H1 (cell line): Measurements from ENCODE around the gene DENND5B. TPM values are rescaled to one million over a fixed set of nuclear protein-coding genes. Genes with fewer than 3 reads are reported as not detected.

Experiments
- CTCF ChIA-PET: fragments of 300-600 bp; sonication (Branson Sonifier 250); formaldehyde crosslinking; loops from one replicate; lab custom pipeline; 2021; ENCODE audit not compliant: partially characterized antibody; lab: Charles Lee
- POLR2A ChIA-PET: fragments of 300-600 bp; sonication (Branson Sonifier 250); formaldehyde crosslinking; loops from one replicate; lab custom pipeline; 2021; ENCODE audit warnings: inconsistent platforms; ENCODE audit not compliant: partially characterized antibody; lab: Charles Lee
- DNase-seq, 2 experiments: peaks; one replicate each; pipeline versions ENCODE4 v3.0.0 to v3.0.0-alpha.2; 2010 to 2022; ENCODE audit warnings: low spot score in 2 of 2, low read depth in 1 of 2, mixed read lengths in 1 of 2
- FAIRE-seq: peaks from 2 replicates; lab custom pipeline; 2011; peaks lifted over from hg19 to GRCh38; lab: Jason Lieb, UNC
- H2AFZ ChIP-seq: 2 replicates; pipeline ENCODE4 v1.8.1; 2012; ENCODE audit warnings: low read length, inconsistent platforms
- H2AK5ac ChIP-seq: 2 replicates; pipeline ENCODE4 v1.6.1; 2013; ENCODE audit warnings: low read depth, low read length
- H2BK120ac ChIP-seq: replicated peaks from 2 replicates; pipeline ENCODE3; 2013; ENCODE audit warnings: low read depth, low read length, inconsistent platforms
- H2BK12ac ChIP-seq: 2 replicates; pipeline ENCODE4 v1.6.1; 2013; ENCODE audit warnings: low read depth, low read length
- H2BK15ac ChIP-seq: 2 replicates; pipeline ENCODE4 v1.6.1; 2013; ENCODE audit warnings: low read length
- H2BK20ac ChIP-seq: 2 replicates; pipeline ENCODE4 v1.6.1; 2013; ENCODE audit warnings: low read length
- H2BK5ac ChIP-seq: 2 replicates; pipeline ENCODE4 v1.6.1; 2013; ENCODE audit warnings: low read depth, low read length
- H3K14ac ChIP-seq: 2 replicates; pipeline ENCODE4 v1.6.1; 2013; ENCODE audit warnings: inconsistent platforms; ENCODE audit not compliant: insufficient read length
- H3K18ac ChIP-seq: 2 replicates; pipeline ENCODE4 v1.6.1; 2013; ENCODE audit warnings: low read length; ENCODE audit errors: extremely low read depth
- H3K23ac ChIP-seq: 2 replicates; pipeline ENCODE4 v1.6.1; 2013; ENCODE audit warnings: inconsistent platforms; ENCODE audit not compliant: insufficient read length
- H3K23me2 ChIP-seq: 2 replicates; pipeline ENCODE4 v1.6.1; 2013; ENCODE audit warnings: low read depth, low read length
- H3K27ac ChIP-seq: 2 replicates; pipeline ENCODE4 v1.6.1; 2011; ENCODE audit warnings: low read depth, low read length, inconsistent platforms
- H3K27me3 ChIP-seq, 4 experiments: replicated peaks in 1 of 4; 1 replicate in 1 of 4; 2 replicates in 3 of 4; pipeline versions ENCODE4 v1.6.1 to v1.8.1; 2011 to 2013; ENCODE audit warnings: low read length in 3 of 4, mild to moderate bottlenecking in 3 of 4, inconsistent platforms in 2 of 4, mixed read lengths in 2 of 4, moderate library complexity in 1 of 4; ENCODE audit not compliant: control insufficient read depth in 3 of 4, insufficient read depth in 3 of 4; ENCODE audit errors: extremely low read depth in 1 of 4
- H3K36me3 ChIP-seq, 4 experiments: 2 replicates each; pipeline versions ENCODE4 v1.6.1 to v1.8.1; 2011 to 2013; ENCODE audit warnings: mild to moderate bottlenecking in 4 of 4, low read length in 3 of 4, moderate library complexity in 2 of 4, control low read depth in 1 of 4, inconsistent platforms in 1 of 4; ENCODE audit not compliant: insufficient read depth in 4 of 4, control insufficient read depth in 2 of 4
- H3K4ac ChIP-seq: replicated peaks from 2 replicates; pipeline ENCODE3; 2013; ENCODE audit warnings: low read length, low read depth, mixed read lengths, inconsistent platforms; ENCODE audit not compliant: insufficient read length
- H3K4me1 ChIP-seq, 4 experiments: replicated peaks in 1 of 4; 1 replicate in 1 of 4; 2 replicates in 3 of 4; pipeline versions ENCODE4 v1.6.1 to v1.8.1; 2011 to 2013; ENCODE audit warnings: low read length in 3 of 4, inconsistent platforms in 2 of 4, mixed read lengths in 1 of 4; ENCODE audit not compliant: insufficient read depth in 4 of 4, control insufficient read depth in 3 of 4
- H3K4me2 ChIP-seq, 2 experiments: 2 replicates each; pipeline versions ENCODE4 v1.6.1 to v1.8.1; 2011 to 2013; ENCODE audit warnings: low read depth in 2 of 2, low read length in 2 of 2, control low read depth in 1 of 2, inconsistent platforms in 1 of 2, mild to moderate bottlenecking in 1 of 2; ENCODE audit not compliant: insufficient read depth in 1 of 2
- H3K4me3 ChIP-seq, 4 experiments: fragments of 200-600, 300-600 bp in 1 of 4; sonication (generic), shearing (Covaris generic), sonication (Bioruptor Twin) in 1 of 4; 2 replicates each; pipeline versions ENCODE4 v1.5.1 to v1.8.1; 2011 to 2016; ENCODE audit warnings: low read length in 4 of 4, low read depth in 3 of 4, control low read depth in 2 of 4, inconsistent platforms in 2 of 4, mild to moderate bottlenecking in 2 of 4, mixed read lengths in 1 of 4, moderate library complexity in 1 of 4; ENCODE audit not compliant: insufficient read depth in 2 of 4; ENCODE audit errors: extremely low read depth in 1 of 4
- H3K56ac ChIP-seq: replicated peaks from 2 replicates; pipeline ENCODE3; 2013; ENCODE audit warnings: low read depth, mild to moderate bottlenecking, mixed read lengths, low read length, inconsistent platforms; ENCODE audit not compliant: insufficient read length
- H3K79me1 ChIP-seq: 2 replicates; pipeline ENCODE4 v1.6.1; 2013; ENCODE audit warnings: low read depth, low read length, control low read depth
- H3K79me2 ChIP-seq, 2 experiments: 2 replicates each; pipeline versions ENCODE4 v1.6.1 to v1.8.1; 2012 to 2013; ENCODE audit warnings: low read length in 2 of 2, mild to moderate bottlenecking in 2 of 2, inconsistent platforms in 1 of 2; ENCODE audit not compliant: insufficient read depth in 2 of 2, control insufficient read depth in 1 of 2
- H3K9ac ChIP-seq, 4 experiments: replicated peaks in 1 of 4; 1 replicate in 1 of 4; 2 replicates in 3 of 4; pipeline versions ENCODE4 v1.6.1 to v1.8.1; 2011 to 2013; ENCODE audit warnings: low read depth in 3 of 4, low read length in 3 of 4, control low read depth in 2 of 4, mild to moderate bottlenecking in 2 of 4, moderate library complexity in 2 of 4, inconsistent platforms in 1 of 4; ENCODE audit errors: extremely low read depth in 1 of 4
- H3K9me3 ChIP-seq, 2 experiments: 2 replicates each; pipeline versions ENCODE4 v1.6.1 to v1.8.1; 2012 to 2013; ENCODE audit warnings: mild to moderate bottlenecking in 2 of 2, moderate library complexity in 2 of 2, control low read depth in 1 of 2, inconsistent platforms in 1 of 2, low read depth in 1 of 2, low read length in 1 of 2, mixed read lengths in 1 of 2; ENCODE audit not compliant: insufficient read depth in 2 of 2
- H4K20me1 ChIP-seq, 2 experiments: replicated peaks in 1 of 2; 2 replicates each; pipeline versions ENCODE3 to v1.8.1; 2011 to 2013; ENCODE audit warnings: inconsistent platforms in 2 of 2, low read length in 2 of 2, mild to moderate bottlenecking in 1 of 2; ENCODE audit not compliant: insufficient read depth in 2 of 2, control insufficient read depth in 1 of 2
- H4K5ac ChIP-seq: 2 replicates; pipeline ENCODE4 v1.6.1; 2013; ENCODE audit warnings: low read length, low read depth, mixed read lengths, inconsistent platforms; ENCODE audit not compliant: insufficient read length
- H4K8ac ChIP-seq: 2 replicates; pipeline ENCODE4 v1.8.0; 2013; ENCODE audit warnings: mild to moderate bottlenecking, moderate library complexity, low read length, inconsistent platforms; ENCODE audit not compliant: insufficient read depth; ENCODE audit errors: extremely low read depth
- H4K91ac ChIP-seq: replicated peaks from 2 replicates; pipeline ENCODE3; 2013; ENCODE audit warnings: low read length, mixed read lengths, inconsistent platforms; ENCODE audit not compliant: insufficient read length
- ASH2L ChIP-seq: fragments of 200-600, 300-600 bp; sonication (generic); IDR thresholded peaks from one replicate; pipeline ENCODE4 v1.7.1; 2017; ENCODE audit warnings: low read length
- BRCA1 ChIP-seq: IDR thresholded peaks from 2 replicates; pipeline ENCODE4 v1.6.1; 2012; ENCODE audit warnings: low read depth, low read length, improper control_type of control experiment
- POLR2A ChIP-seq, 2 experiments: IDR thresholded peaks; 1 replicate in 1 of 2; 2 replicates in 1 of 2; pipeline ENCODE4 v1.6.1; 2011; ENCODE audit warnings: low read depth in 2 of 2, low read length in 2 of 2, mild to moderate bottlenecking in 2 of 2; ENCODE audit errors: control extremely low read depth in 1 of 2
- WGBS, 2 experiments: shearing (Covaris generic) in 1 of 2; methylation state at CpG; one replicate each; pipeline versions ENCODE4 v1.1.6 to v1.1.7; 2013 to 2015; ENCODE audit warnings: low lambda C conversion rate in 2 of 2, mixed read lengths in 2 of 2, inconsistent platforms in 1 of 2, low coverage in 1 of 2, missing lambda C conversion rate in 1 of 2; ENCODE audit not compliant: insufficient replicate concordance in 2 of 2, insufficient coverage in 1 of 2, insufficient read length in 1 of 2; ENCODE audit errors: extremely low coverage in 1 of 2, missing lambda C conversion rate in 1 of 2; 5-methylcytosine and 5-hydroxymethylcytosine counted together
- polyA plus RNA-seq, 7 experiments: library from polyadenylated mRNA; depleted of rRNA in 3 of 7; stranded (reverse) in 5 of 7; unstranded in 2 of 7; fragments of >200 nt in 5 of 7; fragments of 200-250 nt in 2 of 7; gene quantifications; 1 replicate in 5 of 7; 2 replicates in 1 of 7; 4 replicates in 1 of 7; pipeline versions ENCODE4 v1.2.1 to v1.2.3, GENCODE V29; 2011 to 2013; ENCODE audit warnings: missing spikeins in 2 of 7, mixed read lengths in 2 of 7
- total RNA-seq: library from RNA; stranded (reverse); fragmentation: NEBNext Ultra II Directional; extraction: Animal tissue kit (Norgen Biotek cat#: 25700); gene quantifications from 2 replicates; pipeline ENCODE4 v1.2.1, GENCODE V29; 2021

The DENND5B gene
- total and polyA plus RNA-seq, 2 of the 8 experiments (the other 6 are each of a cell fraction or from before 2014, with no cell fraction given), result 13.4 to 20.2 TPM

- Histone ChIP-seq H4K5ac (peak overlapping the region; percentile 58), H3K23ac (no peak overlapping the region), H3K4me2 (peak overlapping the region; percentile 66 to 87), H4K8ac (no peak overlapping the region), H2AK5ac (peak overlapping the region; percentile 95), H3K79me2 (peaks cover 0 to 2% of the 10 kb centered on the region in 2 experiments; a peak in 1 of 4 replicates), H2BK12ac (peak overlapping the region; percentile 95), H3K9ac (peak overlapping the region; percentile 61 to 81 (median 74)), H3K36me3 (no peaks in the 10 kb centered on the region), H3K23me2 (peaks cover 5% of the 10 kb centered on the region), H4K20me1 (no peaks in the 10 kb centered on the region), H3K79me1 (no peaks in the 10 kb centered on the region), H2BK15ac (no peak overlapping the region), H3K18ac (peak overlapping the region; percentile 92), H2BK20ac (peak overlapping the region; percentile 80), H3K4me1 (peaks cover 14 to 24% (median 18%) of the 10 kb centered on the region in 4 experiments; a peak in 6 of 7 replicates), H4K91ac (peak overlapping the region; percentile 67), H3K14ac (peak overlapping the region; percentile 1), H3K9me3 (no peaks in the 10 kb centered on the region), H3K4me3 (peak overlapping the region; percentile 33 to 56 (median 44)), H2BK120ac (peak overlapping the region; percentile 49), H3K27ac (peak overlapping the region; percentile 91), H3K27me3 (no peaks in the 10 kb centered on the region), H3K4ac (peak overlapping the region; percentile 11), H3K56ac (peak overlapping the region; percentile 18), H2AFZ (no peak overlapping the region), H2BK5ac (peak overlapping the region; percentile 99)
- no peak for DNase-seq
- FAIRE-seq, result no peak
- CTCF ChIA-PET, result interaction anchor here (0.9 to 2.8 kb wide), 5 partner anchors 8 to 264 kb away, joined by 3 to 15 read pairs (median 4); no protein-coding TSS in a partner anchor
- POLR2A ChIA-PET, result interaction anchor here (0.9 to 17.5 kb wide), 18 partner anchors 10 to 96 kb away, joined by 3 to 474 read pairs (median 6); partner anchors contain the start of gene SINHCAF
- WGBS, 2 experiments, result 13% methylated on average over 2 of the region's 2 CpGs; no CpG with 5 or more reads in 1 of the 2 experiments
- TF ChIP-seq POLR2A (IDR thresholded peaks at IDR 0.05; ENCODE audit: control extremely low read depth in 1 of 2, low read depth in 2 of 2, low read length in 2 of 2) (no peak), ASH2L (peak; percentile 1), BRCA1 (no peak)
Observed at GRCh38 chr12:31371256-31371620, 219.7 kb downstream of the DENND5B start.
